Measurements from ENCODE around the gene MYOC. TPM values are rescaled to one million over a fixed set of nuclear protein-coding genes. Genes with fewer than 3 reads are reported as not detected.

Gene MYOC
- polyA plus RNA-seq, 1 of the 3 experiments (the other 2 are of a cell fraction) = not detected

DNA sequence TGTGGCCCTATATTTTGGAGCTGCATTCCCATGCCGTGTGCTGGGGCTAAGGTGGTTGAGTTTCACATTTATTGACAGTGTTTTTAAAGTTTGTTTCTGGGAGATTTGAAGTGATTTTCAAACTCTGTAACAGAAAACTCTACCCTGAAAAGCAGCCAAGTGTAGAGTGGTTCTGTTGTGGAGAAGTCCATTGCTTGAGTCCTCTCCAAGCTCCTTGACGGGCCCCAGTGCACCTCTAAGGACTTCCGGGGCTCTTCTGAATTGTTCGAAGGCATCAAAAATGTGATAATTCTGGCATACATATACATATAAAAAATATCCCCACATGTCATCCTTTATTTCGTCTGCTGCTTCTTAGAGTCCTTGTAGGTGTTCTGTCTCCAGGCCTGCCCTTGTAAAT lies 25.5 kb downstream of the MYOC start:
- POLR2A ChIA-PET = no interaction called here
- TF ChIP-seq, protein P1, sequence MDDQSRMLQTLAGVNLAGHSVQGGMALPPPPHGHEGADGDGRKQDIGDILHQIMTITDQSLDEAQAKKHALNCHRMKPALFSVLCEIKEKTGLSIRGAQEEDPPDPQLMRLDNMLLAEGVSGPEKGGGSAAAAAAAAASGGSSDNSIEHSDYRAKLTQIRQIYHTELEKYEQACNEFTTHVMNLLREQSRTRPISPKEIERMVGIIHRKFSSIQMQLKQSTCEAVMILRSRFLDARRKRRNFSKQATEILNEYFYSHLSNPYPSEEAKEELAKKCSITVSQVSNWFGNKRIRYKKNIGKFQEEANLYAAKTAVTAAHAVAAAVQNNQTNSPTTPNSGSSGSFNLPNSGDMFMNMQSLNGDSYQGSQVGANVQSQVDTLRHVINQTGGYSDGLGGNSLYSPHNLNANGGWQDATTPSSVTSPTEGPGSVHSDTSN (IDR thresholded peaks at IDR 0.05) = no peak
- TF ChIP-seq, protein P2, sequence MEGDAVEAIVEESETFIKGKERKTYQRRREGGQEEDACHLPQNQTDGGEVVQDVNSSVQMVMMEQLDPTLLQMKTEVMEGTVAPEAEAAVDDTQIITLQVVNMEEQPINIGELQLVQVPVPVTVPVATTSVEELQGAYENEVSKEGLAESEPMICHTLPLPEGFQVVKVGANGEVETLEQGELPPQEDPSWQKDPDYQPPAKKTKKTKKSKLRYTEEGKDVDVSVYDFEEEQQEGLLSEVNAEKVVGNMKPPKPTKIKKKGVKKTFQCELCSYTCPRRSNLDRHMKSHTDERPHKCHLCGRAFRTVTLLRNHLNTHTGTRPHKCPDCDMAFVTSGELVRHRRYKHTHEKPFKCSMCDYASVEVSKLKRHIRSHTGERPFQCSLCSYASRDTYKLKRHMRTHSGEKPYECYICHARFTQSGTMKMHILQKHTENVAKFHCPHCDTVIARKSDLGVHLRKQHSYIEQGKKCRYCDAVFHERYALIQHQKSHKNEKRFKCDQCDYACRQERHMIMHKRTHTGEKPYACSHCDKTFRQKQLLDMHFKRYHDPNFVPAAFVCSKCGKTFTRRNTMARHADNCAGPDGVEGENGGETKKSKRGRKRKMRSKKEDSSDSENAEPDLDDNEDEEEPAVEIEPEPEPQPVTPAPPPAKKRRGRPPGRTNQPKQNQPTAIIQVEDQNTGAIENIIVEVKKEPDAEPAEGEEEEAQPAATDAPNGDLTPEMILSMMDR (IDR thresholded peaks at IDR 0.05) = no peak
- TF ChIP-seq RCOR1 (IDR thresholded peaks at IDR 0.05; ENCODE audit: low read length) (no peak), ELF1 (IDR thresholded peaks at IDR 0.05) (no peak), TEAD4 (IDR thresholded peaks at IDR 0.05; ENCODE audit: borderline replicate concordance, insufficient read depth) (no peak), NFIC (IDR thresholded peaks at IDR 0.05; ENCODE audit: borderline replicate concordance) (no peak), MEF2A (IDR thresholded peaks at IDR 0.05; ENCODE audit: borderline replicate concordance, low read depth) (no peak), POLR2AphosphoS5 (IDR thresholded peaks at IDR 0.05; ENCODE audit: low read depth, low read length) (no peak), MXI1 (IDR thresholded peaks at IDR 0.05; ENCODE audit: low read depth, low read length) (no peak), FOSL2 (IDR thresholded peaks at IDR 0.05; ENCODE audit: borderline replicate concordance, low read depth) (no peak), EP300 (IDR thresholded peaks at IDR 0.05; ENCODE audit: borderline replicate concordance in 1 of 2, low read depth in 1 of 2, low read length in 1 of 2) (no peak), TCF12 (IDR thresholded peaks at IDR 0.05) (no peak)
- TF ChIP-seq, protein P3, sequence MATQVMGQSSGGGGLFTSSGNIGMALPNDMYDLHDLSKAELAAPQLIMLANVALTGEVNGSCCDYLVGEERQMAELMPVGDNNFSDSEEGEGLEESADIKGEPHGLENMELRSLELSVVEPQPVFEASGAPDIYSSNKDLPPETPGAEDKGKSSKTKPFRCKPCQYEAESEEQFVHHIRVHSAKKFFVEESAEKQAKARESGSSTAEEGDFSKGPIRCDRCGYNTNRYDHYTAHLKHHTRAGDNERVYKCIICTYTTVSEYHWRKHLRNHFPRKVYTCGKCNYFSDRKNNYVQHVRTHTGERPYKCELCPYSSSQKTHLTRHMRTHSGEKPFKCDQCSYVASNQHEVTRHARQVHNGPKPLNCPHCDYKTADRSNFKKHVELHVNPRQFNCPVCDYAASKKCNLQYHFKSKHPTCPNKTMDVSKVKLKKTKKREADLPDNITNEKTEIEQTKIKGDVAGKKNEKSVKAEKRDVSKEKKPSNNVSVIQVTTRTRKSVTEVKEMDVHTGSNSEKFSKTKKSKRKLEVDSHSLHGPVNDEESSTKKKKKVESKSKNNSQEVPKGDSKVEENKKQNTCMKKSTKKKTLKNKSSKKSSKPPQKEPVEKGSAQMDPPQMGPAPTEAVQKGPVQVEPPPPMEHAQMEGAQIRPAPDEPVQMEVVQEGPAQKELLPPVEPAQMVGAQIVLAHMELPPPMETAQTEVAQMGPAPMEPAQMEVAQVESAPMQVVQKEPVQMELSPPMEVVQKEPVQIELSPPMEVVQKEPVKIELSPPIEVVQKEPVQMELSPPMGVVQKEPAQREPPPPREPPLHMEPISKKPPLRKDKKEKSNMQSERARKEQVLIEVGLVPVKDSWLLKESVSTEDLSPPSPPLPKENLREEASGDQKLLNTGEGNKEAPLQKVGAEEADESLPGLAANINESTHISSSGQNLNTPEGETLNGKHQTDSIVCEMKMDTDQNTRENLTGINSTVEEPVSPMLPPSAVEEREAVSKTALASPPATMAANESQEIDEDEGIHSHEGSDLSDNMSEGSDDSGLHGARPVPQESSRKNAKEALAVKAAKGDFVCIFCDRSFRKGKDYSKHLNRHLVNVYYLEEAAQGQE (IDR thresholded peaks at IDR 0.05; ENCODE audit: low read depth, low read length) = no peak
- TF ChIP-seq, protein P4, sequence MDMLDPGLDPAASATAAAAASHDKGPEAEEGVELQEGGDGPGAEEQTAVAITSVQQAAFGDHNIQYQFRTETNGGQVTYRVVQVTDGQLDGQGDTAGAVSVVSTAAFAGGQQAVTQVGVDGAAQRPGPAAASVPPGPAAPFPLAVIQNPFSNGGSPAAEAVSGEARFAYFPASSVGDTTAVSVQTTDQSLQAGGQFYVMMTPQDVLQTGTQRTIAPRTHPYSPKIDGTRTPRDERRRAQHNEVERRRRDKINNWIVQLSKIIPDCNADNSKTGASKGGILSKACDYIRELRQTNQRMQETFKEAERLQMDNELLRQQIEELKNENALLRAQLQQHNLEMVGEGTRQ (IDR thresholded peaks at IDR 0.05; ENCODE audit: borderline replicate concordance, low read depth, low read length) = no peak
- TF ChIP-seq, protein P5, sequence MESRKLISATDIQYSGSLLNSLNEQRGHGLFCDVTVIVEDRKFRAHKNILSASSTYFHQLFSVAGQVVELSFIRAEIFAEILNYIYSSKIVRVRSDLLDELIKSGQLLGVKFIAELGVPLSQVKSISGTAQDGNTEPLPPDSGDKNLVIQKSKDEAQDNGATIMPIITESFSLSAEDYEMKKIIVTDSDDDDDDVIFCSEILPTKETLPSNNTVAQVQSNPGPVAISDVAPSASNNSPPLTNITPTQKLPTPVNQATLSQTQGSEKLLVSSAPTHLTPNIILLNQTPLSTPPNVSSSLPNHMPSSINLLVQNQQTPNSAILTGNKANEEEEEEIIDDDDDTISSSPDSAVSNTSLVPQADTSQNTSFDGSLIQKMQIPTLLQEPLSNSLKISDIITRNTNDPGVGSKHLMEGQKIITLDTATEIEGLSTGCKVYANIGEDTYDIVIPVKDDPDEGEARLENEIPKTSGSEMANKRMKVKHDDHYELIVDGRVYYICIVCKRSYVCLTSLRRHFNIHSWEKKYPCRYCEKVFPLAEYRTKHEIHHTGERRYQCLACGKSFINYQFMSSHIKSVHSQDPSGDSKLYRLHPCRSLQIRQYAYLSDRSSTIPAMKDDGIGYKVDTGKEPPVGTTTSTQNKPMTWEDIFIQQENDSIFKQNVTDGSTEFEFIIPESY (IDR thresholded peaks at IDR 0.05; ENCODE audit: borderline replicate concordance, low read depth) = no peak
- TF ChIP-seq, protein P6, sequence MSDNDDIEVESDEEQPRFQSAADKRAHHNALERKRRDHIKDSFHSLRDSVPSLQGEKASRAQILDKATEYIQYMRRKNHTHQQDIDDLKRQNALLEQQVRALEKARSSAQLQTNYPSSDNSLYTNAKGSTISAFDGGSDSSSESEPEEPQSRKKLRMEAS (IDR thresholded peaks at IDR 0.05; ENCODE audit: low read depth) = no peak
- Histone ChIP-seq H3K27ac (ENCODE audit: low read depth in 2 of 2, low read length in 1 of 2) (no peak overlapping the region), H3K27me3 (ENCODE audit: insufficient read depth) (peaks cover 17% of the 10 kb centered on the region; the same call in 1 of the 2 replicates), H3K79me2 (ENCODE audit: insufficient read depth) (no peaks in the 10 kb centered on the region), H2AFZ (ENCODE audit: low read depth) (no peak overlapping the region), H3K4me3 (ENCODE audit: low read depth in 2 of 2, low read length in 1 of 2) (no peak overlapping the region), H3K9me2 (no peaks in the 10 kb centered on the region), H3K9me3 (no peaks in the 10 kb centered on the region), H3K4me1 (ENCODE audit: control insufficient read depth in 1 of 2, insufficient read depth in 2 of 2, low read depth in 1 of 2, low read length in 1 of 2) (no peaks in the 10 kb centered on the region), H3F3A (replicated peaks; ENCODE audit: insufficient read depth) (no peaks in the 10 kb centered on the region), H4K20me1 (ENCODE audit: insufficient read depth) (no peaks in the 10 kb centered on the region), H3K9ac (no peak overlapping the region), H3K36me3 (replicated peaks in 1 of 2; ENCODE audit: control insufficient read depth in 1 of 2, insufficient read depth in 2 of 2, low read length in 1 of 2) (no peaks in the 10 kb centered on the region), H3K4me2 (no peak overlapping the region)
- DNase-seq = no peak
- 57% methylated on average over 5 of the region's 5 CpGs for WGBS (ENCODE audit: low lambda C conversion rate)
- CTCF ChIA-PET = interaction anchor here (0.8 kb wide), 1 partner anchor 89 kb away, joined by 3 read pairs; no protein-coding TSS in a partner anchor
